Stimulated activated naive CD8-positive, alpha-beta T cell treated with anti-CD3 and anti-CD28 coated beads, Interleukin-15, Interleukin-2, amounts not matched to agents 100 U/mL and 50 U/mL, for 24 hours (primary cell): ENCODE data around the gene FCER1G.

Experiments used
- ATAC-seq: fragments of 150-1000 bp; cut with Tn5 transposase; one replicate; pipeline ENCODE4 v1.10.0; 2021
- DNase-seq: peaks from one replicate; pipeline ENCODE4 v3.0.0; 2021

Gene FCER1G

GRCh38 chr1:161266202-161266601, 51.1 kb downstream of the FCER1G start:
- ATAC-seq (no peak), DNase-seq (no peak)

DNA sequence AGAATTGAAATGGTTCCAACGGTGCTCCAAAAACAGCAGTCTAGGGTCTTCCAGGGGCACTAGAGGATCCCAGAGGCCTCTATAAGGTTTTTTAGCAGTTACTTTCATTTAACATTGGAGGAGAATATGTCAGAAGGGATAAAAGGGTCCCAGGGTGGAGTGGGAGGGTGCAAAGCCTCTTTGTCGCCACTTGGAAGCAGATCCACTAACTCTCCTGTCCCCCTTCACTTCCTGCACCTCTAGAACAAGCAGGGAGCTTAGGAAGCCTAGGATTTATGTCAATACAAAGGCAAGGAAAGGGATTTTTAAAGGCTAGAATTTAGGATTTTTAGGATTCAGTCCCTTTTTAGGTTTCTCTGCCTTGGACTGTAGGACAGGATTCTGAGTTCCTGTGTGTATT, 51.7 kb downstream of the FCER1G start:
- no peak for ATAC-seq

GRCh38 chr1:161267321-161267720, 52.2 kb downstream of the FCER1G start:
- no peak for DNase-seq
- no peak for ATAC-seq

More for the DNA sequence above, 51.7 kb downstream of the FCER1G start:
- no peak for DNase-seq
